Fibroblast of villous mesenchyme (primary cell): ENCODE data around the gene SGSM1. TPM values are rescaled to one million over a fixed set of nuclear protein-coding genes. Genes with fewer than 3 reads are reported as not detected.

ENCODE experiments used
- DNase-seq: peaks from one replicate; pipeline ENCODE4 v3.0.0-alpha.2; 2010; ENCODE audit warnings: low read depth
- H3K4me3 ChIP-seq: 2 replicates; pipeline ENCODE4 v1.5.1; 2011; ENCODE audit warnings: low read depth, mild to moderate bottlenecking, low read length
- total RNA-seq: library from RNA; depleted of rRNA; stranded (reverse); fragments of >200 nt; gene quantifications from 2 replicates; pipeline ENCODE4 v1.2.3, GENCODE V29; 2012
- TF ChIP-seq, protein P1 (sequence below): IDR thresholded peaks from 2 replicates; pipeline ENCODE4 v1.5.1; 2012; ENCODE audit warnings: low read depth, mild to moderate bottlenecking, low read length; ENCODE audit not compliant: insufficient read depth

Gene SGSM1
- total RNA-seq, 1 donor, result not detected

- H3K4me3 ChIP-seq, result no peak overlapping the region
- TF ChIP-seq, protein P1, sequence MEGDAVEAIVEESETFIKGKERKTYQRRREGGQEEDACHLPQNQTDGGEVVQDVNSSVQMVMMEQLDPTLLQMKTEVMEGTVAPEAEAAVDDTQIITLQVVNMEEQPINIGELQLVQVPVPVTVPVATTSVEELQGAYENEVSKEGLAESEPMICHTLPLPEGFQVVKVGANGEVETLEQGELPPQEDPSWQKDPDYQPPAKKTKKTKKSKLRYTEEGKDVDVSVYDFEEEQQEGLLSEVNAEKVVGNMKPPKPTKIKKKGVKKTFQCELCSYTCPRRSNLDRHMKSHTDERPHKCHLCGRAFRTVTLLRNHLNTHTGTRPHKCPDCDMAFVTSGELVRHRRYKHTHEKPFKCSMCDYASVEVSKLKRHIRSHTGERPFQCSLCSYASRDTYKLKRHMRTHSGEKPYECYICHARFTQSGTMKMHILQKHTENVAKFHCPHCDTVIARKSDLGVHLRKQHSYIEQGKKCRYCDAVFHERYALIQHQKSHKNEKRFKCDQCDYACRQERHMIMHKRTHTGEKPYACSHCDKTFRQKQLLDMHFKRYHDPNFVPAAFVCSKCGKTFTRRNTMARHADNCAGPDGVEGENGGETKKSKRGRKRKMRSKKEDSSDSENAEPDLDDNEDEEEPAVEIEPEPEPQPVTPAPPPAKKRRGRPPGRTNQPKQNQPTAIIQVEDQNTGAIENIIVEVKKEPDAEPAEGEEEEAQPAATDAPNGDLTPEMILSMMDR, result no peak
- no peak for DNase-seq
Observed at GRCh38 chr22:24947383-24947782, 141.4 kb downstream of the SGSM1 start.

DNA sequence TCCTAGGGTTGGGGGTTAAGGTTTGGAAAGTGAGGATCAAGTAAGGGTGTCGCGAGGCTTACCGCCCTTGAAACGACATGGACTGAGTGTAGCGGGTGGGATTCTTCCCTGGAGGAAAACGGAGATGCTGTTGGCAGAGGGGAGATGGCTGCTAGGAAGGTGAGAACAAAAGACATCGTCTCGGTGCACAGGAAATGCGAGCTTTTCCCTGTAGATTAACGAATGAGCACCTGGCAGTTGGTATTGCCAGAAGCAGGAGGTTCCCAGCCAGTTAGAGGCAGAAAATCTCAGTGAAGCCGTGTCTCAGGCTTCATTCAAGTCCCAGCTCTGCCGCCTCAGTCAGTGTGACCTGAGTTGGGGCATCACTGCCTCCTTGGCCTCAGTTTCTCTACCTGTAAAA lies 141.9 kb downstream of the SGSM1 start:
- H3K4me3 ChIP-seq, result no peak overlapping the region
- TF ChIP-seq, protein P1, result no peak
- no peak for DNase-seq

- H3K4me3 ChIP-seq, result no peak overlapping the region
- TF ChIP-seq, protein P1, result no peak
- DNase-seq, result no peak
Observed at GRCh38 chr22:24948356-24949202, 142.6 kb downstream of the SGSM1 start.

DNA sequence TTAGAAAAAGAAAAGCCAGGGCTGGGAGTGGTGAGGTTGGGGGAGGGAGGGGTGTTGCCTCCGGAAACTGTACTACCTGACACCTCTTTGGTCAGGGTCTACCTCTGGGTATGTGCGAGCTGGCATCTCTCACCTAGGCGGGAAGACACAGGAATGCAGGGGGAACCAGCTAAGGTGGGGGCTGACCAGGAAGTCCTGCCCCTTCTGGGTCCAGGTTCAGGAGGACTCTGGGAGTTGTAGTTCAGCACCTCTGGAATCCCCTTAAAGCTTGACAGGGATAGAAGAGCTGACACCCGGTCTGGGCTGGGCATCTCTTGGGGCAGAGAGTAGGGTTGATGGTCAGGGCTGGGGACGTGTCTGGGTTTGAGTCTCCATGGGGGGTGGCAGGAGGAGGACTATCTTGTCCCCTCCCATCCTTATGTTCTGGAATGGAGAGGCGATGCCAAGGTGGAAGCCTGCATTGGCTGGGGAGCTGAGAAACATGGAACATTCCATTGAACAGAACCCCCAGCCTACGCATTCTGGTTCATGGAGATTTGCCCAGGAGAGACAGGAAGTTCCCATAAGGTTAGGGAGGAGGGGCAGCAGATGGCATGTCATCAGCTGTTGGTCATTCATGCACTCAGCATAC lies 144.4 kb downstream of the SGSM1 start:
- peak; percentile 21 for DNase-seq
- TF ChIP-seq, protein P1, result no peak
- H3K4me3 ChIP-seq, result no peak overlapping the region

GRCh38 chr22:24951942-24952836 lies 146.2 kb downstream of the SGSM1 start, which contains the start of gene KIAA1671:
Gene KIAA1671 (plus strand): TSS chr22:24952716. CDS start chr22:25028000, 75,284 bp downstream.
- peak within 1 kb of the TSS; percentile 77 for H3K4me3 ChIP-seq
- peak; percentile 66 for DNase-seq
- TF ChIP-seq, protein P1, result peak; percentile 99

- DNase-seq, result peak; percentile 58
Observed at GRCh38 chr22:24952837-24953383, 146.9 kb downstream of the SGSM1 start.

More at GRCh38 chr22:24952837-24953383, 146.9 kb downstream of the SGSM1 start:
- TF ChIP-seq, protein P1, result no peak
- H3K4me3 ChIP-seq, result peak overlapping the region; percentile 77
